ENCODE results near the gene TCF3. TPM values are rescaled to one million over a fixed set of nuclear protein-coding genes. Genes with fewer than 3 reads are reported as not detected.
A peak's percentile ranks its signal among the peaks of the same experiment; 100 is the strongest.

TCF3 gene
- total and polyA plus RNA-seq, 2 donors = 76.0 to 81.2 TPM

DNA sequence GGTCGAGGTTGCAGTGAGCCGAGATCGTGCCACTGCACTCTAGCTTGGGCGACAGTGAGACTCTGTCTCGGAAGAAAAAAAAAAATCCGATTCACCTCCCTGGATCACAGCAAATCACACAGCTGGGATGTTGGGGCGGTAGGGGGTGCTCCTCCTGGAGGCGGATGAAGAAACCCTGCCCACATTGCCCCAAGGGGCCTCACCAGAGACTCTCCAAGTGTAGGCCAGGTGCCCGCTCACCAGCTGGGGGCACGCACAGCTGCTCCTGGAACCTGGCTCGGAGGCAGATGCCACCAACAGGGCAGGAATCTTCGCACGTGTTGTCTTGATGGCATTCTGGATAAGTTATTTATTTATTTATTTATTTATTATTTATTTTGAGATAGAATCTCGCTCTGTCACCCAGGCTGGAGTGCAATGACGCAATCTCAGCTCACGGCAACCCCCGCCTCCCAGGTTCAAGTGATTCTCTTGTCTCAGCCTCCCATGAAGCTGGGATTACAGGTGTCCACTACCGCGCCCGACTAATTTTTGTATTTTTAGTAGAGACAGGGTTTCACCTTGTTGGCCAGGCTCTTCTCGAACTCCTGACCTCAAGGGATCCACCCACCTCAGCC, 50.2 kb downstream of the TCF3 start:
- Histone ChIP-seq H3K27me3 (ENCODE audit: control insufficient read depth in 2 of 2, insufficient read depth in 1 of 2, low read length in 1 of 2) (no peaks in the 10 kb centered on the region), H3K36me3 (ENCODE audit: control insufficient read depth in 2 of 2, insufficient read depth in 2 of 2, low read length in 1 of 2) (peaks cover 30 to 31% of the 10 kb centered on the region in 2 donors), H3K9me3 (ENCODE audit: control insufficient read depth in 2 of 2, insufficient read depth in 1 of 2, low read length in 1 of 2) (peaks cover 0 to 5% of the 10 kb centered on the region in 2 donors), H3K4me3 (ENCODE audit: low read length in 2 of 2) (no peak overlapping the region), H3K27ac (ENCODE audit: low read depth in 1 of 2, low read length in 1 of 2) (no peak overlapping the region), H3K4me1 (ENCODE audit: control insufficient read depth in 2 of 2, insufficient read depth in 2 of 2, low read length in 2 of 2) (peaks cover 5 to 23% of the 10 kb centered on the region in 2 donors)
- DNase-seq (ENCODE audit: low read depth in 6 of 9, low spot score in 9 of 9) = no peak
- WGBS = 97% methylated on average over 21 of the region's 21 CpGs

DNA sequence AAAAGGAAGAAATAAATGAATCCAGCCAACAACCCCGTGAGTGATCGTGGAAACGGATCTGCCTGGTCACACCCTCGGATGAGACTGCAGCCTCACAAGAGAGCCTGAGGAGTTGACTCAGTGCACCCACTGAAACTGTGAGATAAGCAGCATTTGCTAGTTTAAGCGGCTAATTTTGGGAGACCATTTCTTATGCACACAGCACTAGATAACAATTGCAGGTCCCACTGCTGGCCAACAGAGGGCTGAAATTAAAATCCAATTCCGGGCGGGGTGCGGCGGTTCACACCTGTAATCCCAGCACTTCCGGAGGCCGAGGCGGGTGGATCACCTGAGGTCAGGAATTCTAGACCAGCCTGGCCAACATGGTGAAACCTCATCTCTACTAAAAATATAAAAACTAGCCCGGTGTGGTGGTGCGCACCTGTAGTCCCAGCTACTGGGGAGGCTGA, 50.8 kb downstream of the TCF3 start:
- H3K9me3 ChIP-seq (ENCODE audit: control insufficient read depth in 2 of 2, insufficient read depth in 1 of 2, low read length in 1 of 2) = peaks cover 0 to 5% of the 10 kb centered on the region in 2 donors
- no peaks in the 10 kb centered on the region for H3K27me3 ChIP-seq (ENCODE audit: control insufficient read depth in 2 of 2, insufficient read depth in 1 of 2, low read length in 1 of 2)
- peaks cover 5 to 23% of the 10 kb centered on the region in 2 donors for H3K4me1 ChIP-seq (ENCODE audit: control insufficient read depth in 2 of 2, insufficient read depth in 2 of 2, low read length in 2 of 2)
- no peak overlapping the region for H3K27ac ChIP-seq (ENCODE audit: low read depth in 1 of 2, low read length in 1 of 2)
- no peak overlapping the region for H3K4me3 ChIP-seq (ENCODE audit: low read length in 2 of 2)
- WGBS = 98% methylated on average over 14 of the region's 14 CpGs
- peaks cover 32 to 35% of the 10 kb centered on the region in 2 donors for H3K36me3 ChIP-seq (ENCODE audit: control insufficient read depth in 2 of 2, insufficient read depth in 2 of 2, low read length in 1 of 2)
- DNase-seq (ENCODE audit: low read depth in 6 of 9, low spot score in 9 of 9) = no peak

DNA sequence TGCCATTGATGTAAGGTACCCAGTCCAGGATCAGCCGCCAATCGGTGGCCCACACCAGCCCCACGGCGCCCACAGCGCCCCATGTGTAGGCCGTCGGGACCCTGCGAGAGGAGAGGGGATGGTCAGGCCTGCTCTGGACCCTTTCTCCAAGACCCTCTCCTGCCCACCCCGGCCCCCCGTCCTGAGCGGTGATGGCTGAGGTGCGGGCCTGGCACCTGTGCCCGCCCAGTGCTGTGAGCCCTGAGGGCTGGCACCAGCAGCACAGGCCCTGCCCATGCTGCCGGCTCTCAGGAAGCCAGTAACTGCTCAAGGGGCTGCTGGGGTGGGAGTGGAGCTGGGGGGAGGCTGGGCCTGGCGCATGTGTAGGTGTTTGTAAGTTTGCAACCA, 53.0 kb downstream of the TCF3 start:
- peaks cover 36 to 44% of the 10 kb centered on the region in 2 donors for H3K36me3 ChIP-seq (ENCODE audit: control insufficient read depth in 2 of 2, insufficient read depth in 2 of 2, low read length in 1 of 2)
- H3K27ac ChIP-seq (ENCODE audit: low read depth in 1 of 2, low read length in 1 of 2) = no peak overlapping the region
- no peaks in the 10 kb centered on the region for H3K27me3 ChIP-seq (ENCODE audit: control insufficient read depth in 2 of 2, insufficient read depth in 1 of 2, low read length in 1 of 2)
- no peak overlapping the region for H3K4me3 ChIP-seq (ENCODE audit: low read length in 2 of 2)
- DNase-seq (ENCODE audit: low read depth in 6 of 9, low spot score in 9 of 9) = no peak
- no peaks in the 10 kb centered on the region for H3K9me3 ChIP-seq (ENCODE audit: control insufficient read depth in 2 of 2, insufficient read depth in 1 of 2, low read length in 1 of 2)
- WGBS = 98% methylated on average over 15 of the region's 15 CpGs
- H3K4me1 ChIP-seq (ENCODE audit: control insufficient read depth in 2 of 2, insufficient read depth in 2 of 2, low read length in 2 of 2) = peaks cover 0 to 6% of the 10 kb centered on the region in 2 donors

DNA sequence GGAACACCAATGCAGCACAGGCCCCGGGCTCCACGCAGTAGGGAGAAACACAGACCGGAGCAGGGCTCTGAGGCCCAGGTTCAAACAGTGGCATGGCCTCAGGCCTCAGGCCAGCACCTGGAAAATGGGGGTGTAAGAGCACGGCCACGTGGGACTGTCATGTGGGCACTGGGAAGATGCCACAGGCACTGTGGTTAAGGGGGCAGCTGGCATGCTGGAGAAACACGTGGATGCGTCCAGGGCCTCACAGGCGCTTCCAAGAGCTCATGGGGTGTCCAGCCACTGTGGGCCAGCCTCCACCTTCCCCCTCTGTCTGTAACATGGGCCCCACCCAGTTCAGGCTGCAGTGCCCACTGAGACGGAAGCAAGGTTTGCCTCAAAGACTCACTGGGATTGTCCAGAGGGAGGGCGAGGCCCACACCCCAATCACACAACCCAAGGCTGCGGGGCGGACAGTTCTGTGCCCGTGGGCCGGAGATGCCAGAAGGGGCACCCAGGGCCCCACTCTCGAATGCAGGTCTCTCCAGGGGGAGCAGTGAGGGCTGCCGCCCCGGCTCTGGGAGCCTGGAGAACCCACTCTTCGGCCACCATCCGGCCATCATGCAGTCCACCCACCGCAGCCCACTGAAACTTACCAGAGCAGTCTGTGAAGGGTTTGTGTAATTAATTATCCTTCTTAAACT, 53.5 kb downstream of the TCF3 start:
- 98% methylated on average over 20 of the region's 20 CpGs for WGBS
- peaks cover 0 to under 1% of the 10 kb centered on the region in 2 donors for H3K4me1 ChIP-seq (ENCODE audit: control insufficient read depth in 2 of 2, insufficient read depth in 2 of 2, low read length in 2 of 2)
- H3K36me3 ChIP-seq (ENCODE audit: control insufficient read depth in 2 of 2, insufficient read depth in 2 of 2, low read length in 1 of 2) = peaks cover 36 to 44% of the 10 kb centered on the region in 2 donors
- H3K27ac ChIP-seq (ENCODE audit: low read depth in 1 of 2, low read length in 1 of 2) = no peak overlapping the region
- no peak overlapping the region for H3K4me3 ChIP-seq (ENCODE audit: low read length in 2 of 2)
- no peak for DNase-seq (ENCODE audit: low read depth in 6 of 9, low spot score in 9 of 9)
- H3K9me3 ChIP-seq (ENCODE audit: control insufficient read depth in 2 of 2, insufficient read depth in 1 of 2, low read length in 1 of 2) = no peaks in the 10 kb centered on the region
- no peaks in the 10 kb centered on the region for H3K27me3 ChIP-seq (ENCODE audit: control insufficient read depth in 2 of 2, insufficient read depth in 1 of 2, low read length in 1 of 2)

- Histone ChIP-seq H3K36me3 (ENCODE audit: control insufficient read depth in 2 of 2, insufficient read depth in 2 of 2, low read length in 1 of 2) (peaks cover 18 to 31% of the 10 kb centered on the region in 2 donors), H3K4me1 (ENCODE audit: control insufficient read depth in 2 of 2, insufficient read depth in 2 of 2, low read length in 2 of 2) (peaks cover 14 to 25% of the 10 kb centered on the region in 2 donors), H3K4me3 (ENCODE audit: low read length in 2 of 2) (peak overlapping the region; percentile 69 to 91), H3K27me3 (ENCODE audit: control insufficient read depth in 2 of 2, insufficient read depth in 1 of 2, low read length in 1 of 2) (no peaks in the 10 kb centered on the region), H3K9me3 (ENCODE audit: control insufficient read depth in 2 of 2, insufficient read depth in 1 of 2, low read length in 1 of 2) (no peaks in the 10 kb centered on the region), H3K27ac (ENCODE audit: low read depth in 1 of 2, low read length in 1 of 2) (no peak overlapping the region)
- 76% methylated on average over 10 of the region's 10 CpGs for WGBS
- no peak for DNase-seq (ENCODE audit: low read depth in 6 of 9, low spot score in 9 of 9)
Measured at GRCh38 chr19:1593501-1593772, 59.0 kb downstream of the TCF3 start.

DNA sequence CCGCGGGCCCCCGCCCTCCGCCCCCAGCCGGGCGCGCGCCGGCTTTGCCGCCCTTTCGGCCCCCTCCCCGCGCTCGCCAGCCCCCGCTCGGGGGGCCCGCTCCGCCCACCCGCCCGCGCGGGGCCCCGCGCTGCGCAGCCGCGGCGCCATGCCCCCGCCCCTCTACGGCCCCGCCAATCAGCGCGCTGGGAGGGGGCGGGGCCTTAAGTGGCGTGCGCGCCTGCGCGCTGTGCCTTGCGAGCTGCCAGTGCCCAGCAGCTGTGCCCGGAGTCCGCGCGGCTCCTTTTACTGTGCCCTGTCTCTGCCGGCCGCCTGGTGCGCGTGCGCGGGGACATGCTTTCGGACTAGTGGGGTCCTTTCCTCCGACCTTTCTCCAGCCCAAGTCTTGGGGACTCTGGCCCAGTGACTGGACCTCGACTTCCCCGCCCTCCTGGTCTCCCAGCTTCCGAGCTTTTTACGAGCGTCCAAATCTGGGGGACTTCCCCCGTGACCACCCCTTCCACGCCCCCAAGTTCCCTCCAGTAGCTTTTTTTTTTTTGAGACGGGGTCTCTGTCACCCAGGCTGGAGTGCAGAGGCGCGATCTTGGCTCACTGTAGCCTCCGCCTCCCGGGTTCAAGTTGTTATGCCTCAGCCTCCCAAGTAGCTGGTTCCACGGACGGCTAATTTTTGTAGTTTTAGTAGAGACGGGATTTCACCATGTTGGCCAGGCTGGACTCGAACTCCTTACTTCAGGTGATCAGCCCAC, 59.5 kb downstream of the TCF3 start, which contains the start of gene MBD3:
TSS of gene MBD3 (minus strand) at position 111 of the 746 bp plus-strand sequence. CDS start 234 bp downstream, outside the sequence.
- Histone ChIP-seq H3K36me3 (ENCODE audit: control insufficient read depth in 2 of 2, insufficient read depth in 2 of 2, low read length in 1 of 2) (peaks cover 13 to 29% of the 10 kb centered on the region in 2 donors), H3K9me3 (ENCODE audit: control insufficient read depth in 2 of 2, insufficient read depth in 1 of 2, low read length in 1 of 2) (no peaks in the 10 kb centered on the region), H3K27me3 (ENCODE audit: control insufficient read depth in 2 of 2, insufficient read depth in 1 of 2, low read length in 1 of 2) (no peaks in the 10 kb centered on the region), H3K4me3 (ENCODE audit: low read length in 2 of 2) (peak within 1 kb of the TSS; percentile 91 to 93), H3K4me1 (ENCODE audit: control insufficient read depth in 2 of 2, insufficient read depth in 2 of 2, low read length in 2 of 2) (peaks cover 14 to 25% of the 10 kb centered on the region in 2 donors), H3K27ac (ENCODE audit: low read depth in 1 of 2, low read length in 1 of 2) (peak within 1 kb of the TSS; percentile 92 to 98)
- DNase-seq (ENCODE audit: low read depth in 6 of 9, low spot score in 9 of 9) = peak; percentile 62 to 94 (median 87)
- 2% methylated on average over 68 of the region's 68 CpGs for WGBS

- H3K27me3 ChIP-seq (ENCODE audit: control insufficient read depth in 2 of 2, insufficient read depth in 1 of 2, low read length in 1 of 2) = no peaks in the 10 kb centered on the region
- H3K36me3 ChIP-seq (ENCODE audit: control insufficient read depth in 2 of 2, insufficient read depth in 2 of 2, low read length in 1 of 2) = peaks cover 5 to 29% of the 10 kb centered on the region in 2 donors
- H3K27ac ChIP-seq (ENCODE audit: low read depth in 1 of 2, low read length in 1 of 2) = peak overlapping the region; percentile 92 to 98
- under 1% methylated on average over 94 of the region's 94 CpGs for WGBS
- peak; percentile 50 to 92 (median 78) for DNase-seq (ENCODE audit: low read depth in 6 of 9, low spot score in 9 of 9)
- H3K4me1 ChIP-seq (ENCODE audit: control insufficient read depth in 2 of 2, insufficient read depth in 2 of 2, low read length in 2 of 2) = peaks cover 14 to 27% of the 10 kb centered on the region in 2 donors
- no peaks in the 10 kb centered on the region for H3K9me3 ChIP-seq (ENCODE audit: control insufficient read depth in 2 of 2, insufficient read depth in 1 of 2, low read length in 1 of 2)
- peak overlapping the region; percentile 91 to 93 for H3K4me3 ChIP-seq (ENCODE audit: low read length in 2 of 2)
Measured at GRCh38 chr19:1592024-1592754, 60.2 kb downstream of the TCF3 start.

DNA sequence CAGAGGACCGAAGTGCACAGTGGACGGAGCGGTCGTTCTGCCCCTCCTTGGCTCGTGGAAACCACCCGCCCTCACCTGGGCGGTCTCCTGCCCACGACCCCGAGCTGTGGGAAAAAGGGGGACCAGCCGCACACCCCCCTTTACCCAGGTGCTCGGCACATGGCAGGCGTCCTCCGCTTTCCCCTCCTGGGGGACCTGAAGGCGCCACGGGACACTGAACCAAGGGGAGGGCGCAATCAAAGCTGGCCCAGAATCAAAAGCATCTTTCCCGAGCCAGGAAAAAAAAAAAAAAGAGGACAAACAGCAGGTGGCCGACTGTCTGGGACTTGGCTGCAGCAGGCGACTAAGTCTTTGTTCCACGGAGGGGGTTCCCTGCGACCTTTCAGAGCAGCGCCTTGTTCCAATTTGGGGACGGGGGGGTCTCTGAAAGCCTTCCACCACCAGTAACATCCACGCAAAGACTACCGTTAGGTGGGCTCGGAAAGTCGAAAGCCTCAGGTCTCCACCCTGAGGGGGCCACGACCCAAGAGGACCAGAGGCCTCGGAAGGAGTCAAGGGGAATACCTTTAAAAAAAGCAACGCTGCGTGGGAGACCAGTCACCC, 60.9 kb downstream of the TCF3 start:
- Histone ChIP-seq H3K36me3 (ENCODE audit: control insufficient read depth in 2 of 2, insufficient read depth in 2 of 2, low read length in 1 of 2) (peaks cover 4 to 25% of the 10 kb centered on the region in 2 donors), H3K4me3 (ENCODE audit: low read length in 2 of 2) (peak overlapping the region; percentile 91 to 93), H3K9me3 (ENCODE audit: control insufficient read depth in 2 of 2, insufficient read depth in 1 of 2, low read length in 1 of 2) (no peaks in the 10 kb centered on the region), H3K4me1 (ENCODE audit: control insufficient read depth in 2 of 2, insufficient read depth in 2 of 2, low read length in 2 of 2) (peaks cover 14 to 27% of the 10 kb centered on the region in 2 donors), H3K27me3 (ENCODE audit: control insufficient read depth in 2 of 2, insufficient read depth in 1 of 2, low read length in 1 of 2) (no peaks in the 10 kb centered on the region), H3K27ac (ENCODE audit: low read depth in 1 of 2, low read length in 1 of 2) (peak overlapping the region; percentile 90 to 98)
- peak in 1 of 9 donors; percentile 29 for DNase-seq (ENCODE audit: low read depth in 6 of 9, low spot score in 9 of 9)
- WGBS = under 1% methylated on average over 31 of the region's 31 CpGs

All from thymus (tissue), 11 donors.